OCI-LY3 (cell line): ENCODE measurements around the gene RELCH.

Experiments used
- H2AFZ ChIP-seq: fragments of 200-600, 300-600 bp; shearing (Covaris generic); 2 replicates; pipeline ENCODE4 v1.6.0; 2014; ENCODE audit warnings: antibody characterized with exemption, low read depth, low read length
- H3K27ac ChIP-seq: fragments of 200-600, 300-600 bp; sonication (generic); 2 replicates; pipeline ENCODE4 v1.5.1; 2014; ENCODE audit warnings: mild to moderate bottlenecking, low read length, moderate library complexity, mixed read lengths
- H3K27me3 ChIP-seq: fragments of 200-600, 300-600 bp; sonication (generic); 2 replicates; pipeline ENCODE4 v1.6.1; 2014; ENCODE audit warnings: low read depth, low read length, mixed read lengths
- H3K36me3 ChIP-seq: fragments of 200-600, 300-600 bp; sonication (generic); replicated peaks from 2 replicates; pipeline ENCODE3; 2014; ENCODE audit warnings: low read depth, low read length, mixed read lengths
- H3K4me1 ChIP-seq: fragments of 300-600, 200-600 bp; sonication (generic); 2 replicates; pipeline ENCODE4 v1.6.1; 2014; ENCODE audit warnings: low read length, mixed read lengths
- H3K4me2 ChIP-seq: fragments of 200-600, 300-600 bp; sonication (generic); 2 replicates; pipeline ENCODE4 v1.6.1; 2014; ENCODE audit warnings: low read length, mixed read lengths
- H3K4me3 ChIP-seq: fragments of 300-600, 200-600 bp; sonication (generic); 2 replicates; pipeline ENCODE4 v1.5.1; 2014; ENCODE audit warnings: antibody characterized with exemption, mild to moderate bottlenecking, low read length, moderate library complexity
- H3K79me2 ChIP-seq: fragments of 300-600, 200-600 bp; shearing (Covaris generic); 2 replicates; pipeline ENCODE4 v1.6.1; 2014; ENCODE audit warnings: mild to moderate bottlenecking, low read length, mixed read lengths
- H3K9ac ChIP-seq: fragments of 300-600, 200-600 bp; shearing (Covaris generic); 2 replicates; pipeline ENCODE4 v1.6.0; 2014; ENCODE audit warnings: mild to moderate bottlenecking, low read length, moderate library complexity
- H3K9me3 ChIP-seq: fragments of 200-600, 300-600 bp; shearing (Covaris generic); 2 replicates; pipeline ENCODE4 v1.6.1; 2014; ENCODE audit warnings: low read length, mixed read lengths; ENCODE audit not compliant: insufficient read depth
- H4K20me1 ChIP-seq: fragments of 200-600, 300-600 bp; sonication (generic); 2 replicates; pipeline ENCODE4 v1.6.1; 2016; ENCODE audit warnings: low read length, mixed read lengths; ENCODE audit not compliant: insufficient read depth
- EZH2phosphoT487 ChIP-seq: fragments of 200-600 bp; shearing (Covaris generic); IDR thresholded peaks from 2 replicates; pipeline ENCODE4 v1.6.1; 2018; ENCODE audit warnings: antibody characterized with exemption, mixed run types, low read depth
- TF ChIP-seq, protein P1 (sequence below): fragments of 200-600, 300-600 bp; sonication (generic); IDR thresholded peaks from 2 replicates; pipeline ENCODE4 v1.5.1; 2014; ENCODE audit warnings: antibody characterized with exemption, low read length, low read depth

Gene RELCH

DNA sequence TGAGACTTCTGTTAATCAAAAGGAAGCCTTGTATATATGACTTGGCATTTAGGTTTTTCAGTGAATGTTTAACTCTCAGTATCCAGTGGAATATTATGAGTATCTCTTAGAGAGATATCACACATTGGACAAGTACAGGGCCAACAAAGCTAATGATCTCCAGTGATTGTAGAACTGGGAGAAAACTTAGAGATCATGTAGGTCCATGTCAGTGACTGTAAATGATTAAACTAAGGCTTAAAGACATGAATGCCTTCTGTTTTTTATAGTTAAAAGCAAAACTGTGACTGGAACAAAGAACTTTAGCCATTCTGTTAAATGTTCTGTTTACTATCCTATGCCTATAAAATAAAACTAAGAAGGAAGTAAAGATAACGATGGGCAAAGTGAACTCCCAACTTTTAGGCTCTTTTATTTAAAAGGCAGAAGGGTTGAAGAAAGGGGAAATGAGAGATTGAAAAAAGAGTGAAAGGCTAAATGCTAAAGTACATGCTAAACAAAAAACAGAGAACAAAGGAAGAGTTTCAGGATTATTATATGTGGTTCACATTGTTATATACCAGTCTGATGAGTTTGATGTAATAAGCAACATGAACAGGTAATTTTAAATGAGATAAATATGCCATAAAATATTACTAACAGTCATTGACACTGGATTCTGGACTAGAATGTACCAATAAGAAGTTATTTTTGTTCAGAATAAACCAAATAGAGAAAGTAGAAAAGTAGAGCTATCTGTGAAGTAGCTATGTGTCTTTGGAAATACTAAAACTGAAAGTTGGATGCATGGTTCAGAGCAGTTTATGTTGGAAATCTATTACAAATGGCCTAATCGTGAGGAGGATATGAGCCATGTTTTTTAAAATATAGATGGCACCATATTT is 101.0 kb downstream of the RELCH start:
- Histone ChIP-seq H3K9ac (peak overlapping the region; percentile 11; the same call in 1 of the 2 replicates), H3K27ac (peak overlapping the region; percentile 80), H3K4me2 (peak overlapping the region; percentile 80), H3K9me3 (no peaks in the 10 kb centered on the region), H3K4me1 (peaks cover 31% of the 10 kb centered on the region), H2AFZ (no peak overlapping the region), H3K79me2 (no peaks in the 10 kb centered on the region), H4K20me1 (peaks cover 5% of the 10 kb centered on the region), H3K4me3 (peak overlapping the region; percentile 52), H3K36me3 (peaks cover 51% of the 10 kb centered on the region), H3K27me3 (no peaks in the 10 kb centered on the region)
- TF ChIP-seq, protein P1, sequence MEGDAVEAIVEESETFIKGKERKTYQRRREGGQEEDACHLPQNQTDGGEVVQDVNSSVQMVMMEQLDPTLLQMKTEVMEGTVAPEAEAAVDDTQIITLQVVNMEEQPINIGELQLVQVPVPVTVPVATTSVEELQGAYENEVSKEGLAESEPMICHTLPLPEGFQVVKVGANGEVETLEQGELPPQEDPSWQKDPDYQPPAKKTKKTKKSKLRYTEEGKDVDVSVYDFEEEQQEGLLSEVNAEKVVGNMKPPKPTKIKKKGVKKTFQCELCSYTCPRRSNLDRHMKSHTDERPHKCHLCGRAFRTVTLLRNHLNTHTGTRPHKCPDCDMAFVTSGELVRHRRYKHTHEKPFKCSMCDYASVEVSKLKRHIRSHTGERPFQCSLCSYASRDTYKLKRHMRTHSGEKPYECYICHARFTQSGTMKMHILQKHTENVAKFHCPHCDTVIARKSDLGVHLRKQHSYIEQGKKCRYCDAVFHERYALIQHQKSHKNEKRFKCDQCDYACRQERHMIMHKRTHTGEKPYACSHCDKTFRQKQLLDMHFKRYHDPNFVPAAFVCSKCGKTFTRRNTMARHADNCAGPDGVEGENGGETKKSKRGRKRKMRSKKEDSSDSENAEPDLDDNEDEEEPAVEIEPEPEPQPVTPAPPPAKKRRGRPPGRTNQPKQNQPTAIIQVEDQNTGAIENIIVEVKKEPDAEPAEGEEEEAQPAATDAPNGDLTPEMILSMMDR = no peak
- no peak for TF ChIP-seq EZH2phosphoT487

DNA sequence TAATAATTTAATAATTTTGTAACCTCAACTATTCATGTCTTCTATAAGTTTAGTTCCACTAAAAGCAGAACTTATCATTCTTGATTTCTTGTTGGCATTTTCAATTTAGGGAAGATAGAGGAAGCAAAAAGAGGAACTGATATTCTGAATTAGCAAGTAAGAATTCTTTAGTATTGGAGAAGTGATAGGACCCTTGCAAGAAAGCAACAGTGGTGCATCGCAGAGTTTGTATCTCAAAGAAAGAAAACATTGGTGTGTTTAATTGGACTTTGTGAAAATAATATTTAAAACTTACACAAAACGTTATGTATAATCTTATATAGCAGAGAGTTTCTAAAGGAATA is 101.6 kb downstream of the RELCH start:
- Histone ChIP-seq H3K79me2 (no peaks in the 10 kb centered on the region), H3K4me2 (peak overlapping the region; percentile 80), H3K27ac (peak overlapping the region; percentile 80), H3K9ac (peak overlapping the region; percentile 5; the same call in 1 of the 2 replicates), H3K4me3 (peak overlapping the region; percentile 61), H2AFZ (no peak overlapping the region), H3K4me1 (peaks cover 30% of the 10 kb centered on the region), H3K36me3 (peaks cover 45% of the 10 kb centered on the region), H4K20me1 (peaks cover 5% of the 10 kb centered on the region), H3K27me3 (no peaks in the 10 kb centered on the region), H3K9me3 (no peaks in the 10 kb centered on the region)
- TF ChIP-seq, protein P1 = no peak
- no peak for TF ChIP-seq EZH2phosphoT487

DNA sequence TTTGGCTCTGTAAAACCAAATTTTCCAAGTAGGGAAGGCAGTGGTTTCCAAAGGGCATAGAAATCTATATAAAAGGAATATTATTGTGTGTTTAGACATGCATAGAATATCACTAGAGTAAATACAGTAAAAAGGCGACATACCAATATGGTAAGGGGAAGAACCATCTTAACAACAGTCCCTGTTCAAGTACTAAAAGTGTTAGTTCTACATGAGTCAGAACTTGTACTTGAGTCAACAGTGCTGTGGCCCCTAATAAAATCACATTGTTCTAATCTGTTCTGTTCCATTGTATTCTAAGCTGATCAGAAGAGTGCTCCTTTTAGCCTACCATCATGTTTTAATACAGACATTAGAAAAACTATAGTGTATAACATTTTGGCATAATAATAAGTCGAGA is 102.0 kb downstream of the RELCH start:
- H3K9me3 ChIP-seq = no peaks in the 10 kb centered on the region
- peak overlapping the region; percentile 61 for H3K4me3 ChIP-seq
- peaks cover 5% of the 10 kb centered on the region for H4K20me1 ChIP-seq
- no peaks in the 10 kb centered on the region for H3K79me2 ChIP-seq
- H3K27me3 ChIP-seq = no peaks in the 10 kb centered on the region
- no peak overlapping the region for H2AFZ ChIP-seq
- no peak for TF ChIP-seq EZH2phosphoT487
- TF ChIP-seq, protein P1 = no peak
- H3K4me1 ChIP-seq = peaks cover 30% of the 10 kb centered on the region
- peak overlapping the region; percentile 80 for H3K27ac ChIP-seq
- peak overlapping the region; percentile 5; the same call in 1 of the 2 replicates for H3K9ac ChIP-seq
- H3K4me2 ChIP-seq = peak overlapping the region; percentile 80
- peaks cover 44% of the 10 kb centered on the region for H3K36me3 ChIP-seq

DNA sequence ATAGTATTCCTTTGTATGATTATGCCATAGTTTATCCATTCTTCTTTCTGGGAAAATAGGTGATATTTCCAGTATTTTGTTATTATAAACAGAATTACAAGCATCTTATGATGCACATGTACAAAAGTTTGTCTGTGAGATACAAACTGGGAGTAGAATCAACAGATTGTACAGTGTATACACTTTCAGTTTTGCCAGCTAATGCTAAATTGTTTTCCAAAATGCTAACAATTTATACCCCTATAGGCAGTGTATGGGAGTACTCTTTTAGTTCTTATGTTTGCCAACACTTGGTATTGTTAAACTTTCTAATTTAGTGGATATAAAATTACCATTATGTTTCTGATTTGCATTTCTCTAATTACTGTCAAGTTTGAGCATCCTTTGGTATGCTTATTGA is 107.0 kb downstream of the RELCH start:
- H3K9me3 ChIP-seq = no peaks in the 10 kb centered on the region
- H2AFZ ChIP-seq = no peak overlapping the region
- H3K27me3 ChIP-seq = no peaks in the 10 kb centered on the region
- no peak overlapping the region for H3K4me2 ChIP-seq
- H3K36me3 ChIP-seq = peaks cover 32% of the 10 kb centered on the region
- TF ChIP-seq, protein P1 = no peak
- no peak for TF ChIP-seq EZH2phosphoT487
- no peak overlapping the region for H3K9ac ChIP-seq
- H3K79me2 ChIP-seq = no peaks in the 10 kb centered on the region
- H3K4me1 ChIP-seq = peaks cover 24% of the 10 kb centered on the region
- H3K4me3 ChIP-seq = no peak overlapping the region
- no peak overlapping the region for H3K27ac ChIP-seq
- peaks cover 6% of the 10 kb centered on the region; the same call in 1 of the 2 replicates for H4K20me1 ChIP-seq
